GM12892 (cell line): Measurements from ENCODE around the gene SLC22A6.

Experiments used
- DNase-seq: peaks from one replicate; pipeline ENCODE4 v3.0.0; 2011; ENCODE audit not compliant: insufficient read length
- FAIRE-seq: peaks from 2 replicates; lab custom pipeline; 2011; peaks lifted over from hg19 to GRCh38; lab: Jason Lieb, UNC
- POLR2A ChIP-seq: IDR thresholded peaks from 2 replicates; pipeline ENCODE4 v1.6.1; 2011; ENCODE audit warnings: low read depth, low read length, control low read depth
- POLR2AphosphoS5 ChIP-seq: IDR thresholded peaks from 2 replicates; pipeline ENCODE4 v1.6.1; 2011; ENCODE audit warnings: low read depth, low read length, control low read depth
- TAF1 ChIP-seq: IDR thresholded peaks from 2 replicates; pipeline ENCODE4 v1.6.1; 2011; ENCODE audit warnings: low read depth, mild to moderate bottlenecking, control low read depth, low read length, borderline replicate concordance

SLC22A6 gene

GRCh38 chr11:62981743-62982142 lies 3.0 kb downstream of the SLC22A6 start:
- TF ChIP-seq TAF1: no peak
- TF ChIP-seq POLR2AphosphoS5: no peak
- no peak for TF ChIP-seq POLR2A
- FAIRE-seq: no peak
- DNase-seq: no peak

GRCh38 chr11:62980133-62980760 lies 4.5 kb downstream of the SLC22A6 start:
- TF ChIP-seq TAF1 (no peak), POLR2A (no peak), POLR2AphosphoS5 (no peak)
- no peak for FAIRE-seq
- DNase-seq: no peak

- DNase-seq: no peak
- no peak for TF ChIP-seq TAF1
- no peak for TF ChIP-seq POLR2AphosphoS5
- TF ChIP-seq POLR2A: no peak
- no peak for FAIRE-seq
These were observed 8.7 kb downstream of the SLC22A6 start for GRCh38 chr11:62976109-62976508.

GRCh38 chr11:62974848-62975522 lies 9.8 kb downstream of the SLC22A6 start:
- DNase-seq: no peak
- no peak for TF ChIP-seq POLR2AphosphoS5
- no peak for TF ChIP-seq TAF1
- no peak for TF ChIP-seq POLR2A
- peak; percentile 46 for FAIRE-seq

- DNase-seq: no peak
- TF ChIP-seq POLR2AphosphoS5 (no peak), POLR2A (no peak), TAF1 (no peak)
- FAIRE-seq: no peak
These were observed 19.2 kb downstream of the SLC22A6 start for GRCh38 chr11:62965574-62965973.

GRCh38 chr11:62962391-62962790 lies 22.4 kb downstream of the SLC22A6 start:
- TF ChIP-seq TAF1: no peak
- TF ChIP-seq POLR2AphosphoS5: no peak
- no peak for TF ChIP-seq POLR2A
- DNase-seq: no peak
- FAIRE-seq: no peak

- no peak for FAIRE-seq
- TF ChIP-seq TAF1 (no peak), POLR2AphosphoS5 (no peak), POLR2A (no peak)
These were observed 23.7 kb downstream of the SLC22A6 start for GRCh38 chr11:62961017-62961570.

GRCh38 chr11:62959422-62959980 lies 25.3 kb downstream of the SLC22A6 start:
- FAIRE-seq (no peak), DNase-seq (no peak)
- TF ChIP-seq POLR2AphosphoS5 (no peak), POLR2A (no peak), TAF1 (no peak)

More at GRCh38 chr11:62961017-62961570, 23.7 kb downstream of the SLC22A6 start:
- no peak for DNase-seq

- no peak for FAIRE-seq
- no peak for DNase-seq
- no peak for TF ChIP-seq TAF1
- TF ChIP-seq POLR2AphosphoS5: no peak
- no peak for TF ChIP-seq POLR2A
These were observed 26.0 kb downstream of the SLC22A6 start for GRCh38 chr11:62958547-62959421.

- FAIRE-seq (no peak), DNase-seq (no peak)
- TF ChIP-seq POLR2A (no peak), TAF1 (no peak), POLR2AphosphoS5 (no peak)
These were observed 27.6 kb downstream of the SLC22A6 start for GRCh38 chr11:62957147-62957546.
